ENCODE data around the gene MTRF1. TPM values are rescaled to one million over a fixed set of nuclear protein-coding genes. Genes with fewer than 3 reads are reported as not detected.
A peak's percentile ranks its signal among the peaks of the same experiment; 100 is the strongest.

Gene MTRF1
- total and polyA plus RNA-seq, 9 of the 15 experiments (the other 6 are each of a cell fraction or from before 2014, with no cell fraction given), result 12.5 to 33.7 (median 20.1) TPM

DNA sequence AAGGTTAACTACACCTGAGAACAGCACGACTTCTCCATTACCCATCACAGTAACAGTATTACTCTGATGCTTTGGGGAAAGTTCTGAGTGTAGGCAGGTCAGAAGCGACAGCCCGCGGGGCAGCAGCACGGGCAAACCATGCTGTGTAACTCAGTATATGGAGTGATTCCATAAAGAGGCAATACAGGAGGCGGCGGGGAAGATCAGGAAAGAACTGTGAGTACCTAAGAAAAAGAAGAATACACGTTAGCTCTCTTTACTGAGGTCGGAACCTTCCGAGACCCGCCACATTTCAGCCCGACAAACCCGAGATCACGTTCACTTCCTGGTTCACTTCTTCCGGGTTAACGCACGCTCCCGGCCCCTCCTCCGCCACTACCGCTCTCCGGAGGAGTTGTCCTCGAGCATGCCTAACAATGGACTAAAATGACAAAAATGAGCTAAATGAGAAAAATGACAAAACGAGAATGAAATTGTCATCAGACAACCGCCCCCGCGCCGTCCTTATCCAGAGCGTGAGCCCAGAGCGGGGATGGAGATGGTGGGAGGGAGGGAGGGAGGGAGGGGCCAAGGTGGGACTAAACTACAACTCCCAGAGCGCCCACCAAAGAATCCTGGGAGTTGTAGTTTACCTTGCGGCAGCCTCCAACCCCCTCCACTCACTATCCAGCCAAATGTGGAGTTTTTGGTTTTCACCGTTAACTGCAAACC lies at the start of gene MTRF1 (continued):
- TF ChIP-seq USF1 (CRISPR knock-in tag; IDR thresholded peaks at IDR 0.05) (no peak), DMBX1 (CRISPR knock-in tag; IDR thresholded peaks at IDR 0.05; ENCODE audit: borderline replicate concordance) (peak; percentile 21; the same call in 1 of the 2 replicates), ADNP (tag; IDR thresholded peaks at IDR 0.05) (no peak), JUNB (CRISPR knock-in tag; conservative IDR thresholded peaks at IDR 0.05) (no peak), ZNF316 (IDR thresholded peaks at IDR 0.05) (no peak), PHF8 (IDR thresholded peaks at IDR 0.05; ENCODE audit: borderline replicate concordance, low read length) (peak; percentile 53; the same call in 1 of the 2 replicates), NKRF (IDR thresholded peaks at IDR 0.05; ENCODE audit: borderline replicate concordance) (peak; percentile 44; the same call in 1 of the 2 replicates), KLF16 (IDR thresholded peaks at IDR 0.05) (no peak), MEIS2 (IDR thresholded peaks at IDR 0.05; ENCODE audit: partially characterized antibody) (no peak), EZH2 (IDR thresholded peaks at IDR 0.05; ENCODE audit: borderline replicate concordance, low read depth, low read length) (no peak), ZNF589 (CRISPR knock-in tag; IDR thresholded peaks at IDR 0.05; ENCODE audit: low read depth) (no peak), PCBP1 (IDR thresholded peaks at IDR 0.05; ENCODE audit: low read depth, low read length, poor library complexity, severe bottlenecking) (no peak), L3MBTL2 (IDR thresholded peaks at IDR 0.05) (no peak), CHD4 (IDR thresholded peaks at IDR 0.05; ENCODE audit: insufficient read depth, insufficient replicate concordance, low read depth, low read length, poor library complexity, severe bottlenecking) (no peak), BCL6 (CRISPR knock-in tag; IDR thresholded peaks at IDR 0.05) (no peak), PRMT5 (CRISPR knock-in tag; IDR thresholded peaks at IDR 0.05) (no peak), NRF1 (conservative IDR thresholded peaks at IDR 0.05 in 1 of 2, IDR thresholded peaks at IDR 0.05 in 1 of 2) (no peak), ILF3 (IDR thresholded peaks at IDR 0.05; ENCODE audit: borderline replicate concordance) (no peak), POLR2AphosphoS5 (IDR thresholded peaks at IDR 0.05; ENCODE audit: control insufficient read depth, insufficient read depth, low read depth, low read length) (0 out of 2 replicates have a peak, but pooled peaks have one; percentile 50), U2AF2 (optimal IDR thresholded peaks at IDR 0.05; ENCODE audit: low read depth, low read length) (no peak), ZKSCAN8 (CRISPR knock-in tag; IDR thresholded peaks at IDR 0.05) (no peak), NFATC3 (IDR thresholded peaks at IDR 0.05) (no peak)
- TF ChIP-seq, protein P1, sequence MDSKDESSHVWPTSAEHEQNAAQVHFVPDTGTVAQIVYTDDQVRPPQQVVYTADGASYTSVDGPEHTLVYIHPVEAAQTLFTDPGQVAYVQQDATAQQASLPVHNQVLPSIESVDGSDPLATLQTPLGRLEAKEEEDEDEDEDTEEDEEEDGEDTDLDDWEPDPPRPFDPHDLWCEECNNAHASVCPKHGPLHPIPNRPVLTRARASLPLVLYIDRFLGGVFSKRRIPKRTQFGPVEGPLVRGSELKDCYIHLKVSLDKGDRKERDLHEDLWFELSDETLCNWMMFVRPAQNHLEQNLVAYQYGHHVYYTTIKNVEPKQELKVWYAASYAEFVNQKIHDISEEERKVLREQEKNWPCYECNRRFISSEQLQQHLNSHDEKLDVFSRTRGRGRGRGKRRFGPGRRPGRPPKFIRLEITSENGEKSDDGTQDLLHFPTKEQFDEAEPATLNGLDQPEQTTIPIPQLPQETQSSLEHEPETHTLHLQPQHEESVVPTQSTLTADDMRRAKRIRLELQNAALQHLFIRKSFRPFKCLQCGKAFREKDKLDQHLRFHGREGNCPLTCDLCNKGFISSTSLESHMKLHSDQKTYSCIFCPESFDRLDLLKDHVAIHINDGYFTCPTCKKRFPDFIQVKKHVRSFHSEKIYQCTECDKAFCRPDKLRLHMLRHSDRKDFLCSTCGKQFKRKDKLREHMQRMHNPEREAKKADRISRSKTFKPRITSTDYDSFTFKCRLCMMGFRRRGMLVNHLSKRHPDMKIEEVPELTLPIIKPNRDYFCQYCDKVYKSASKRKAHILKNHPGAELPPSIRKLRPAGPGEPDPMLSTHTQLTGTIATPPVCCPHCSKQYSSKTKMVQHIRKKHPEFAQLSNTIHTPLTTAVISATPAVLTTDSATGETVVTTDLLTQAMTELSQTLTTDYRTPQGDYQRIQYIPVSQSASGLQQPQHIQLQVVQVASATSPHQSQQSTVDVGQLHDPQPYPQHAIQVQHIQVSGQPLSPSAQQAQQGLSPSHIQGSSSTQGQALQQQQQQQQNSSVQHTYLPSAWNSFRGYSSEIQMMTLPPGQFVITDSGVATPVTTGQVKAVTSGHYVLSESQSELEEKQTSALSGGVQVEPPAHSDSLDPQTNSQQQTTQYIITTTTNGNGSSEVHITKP (IDR thresholded peaks at IDR 0.05; ENCODE audit: partially characterized antibody), result no peak
